Suprapubic skin (tissue), 3 donors: Measurements from ENCODE around the gene MGAT3.

Source experiments
- POLR2AphosphoS5 ChIP-seq, 3 donors: sonication (generic); formaldehyde crosslinking; IDR thresholded peaks; one replicate each; pipeline ENCODE4 v1.6.1; 2017; ENCODE audit warnings: antibody characterized with exemption in 3 of 3
- TF ChIP-seq, protein P1 (sequence below), 2 donors: fragments of 200-600 bp in 1 of 2; fragments of 450-650 bp in 1 of 2; sonication (generic) in 1 of 2; IDR thresholded peaks; one replicate each; pipeline ENCODE4 v1.5.1; 2016 to 2019; ENCODE audit warnings: antibody characterized with exemption in 2 of 2, mild to moderate bottlenecking in 1 of 2, moderate library complexity in 1 of 2

DNA sequence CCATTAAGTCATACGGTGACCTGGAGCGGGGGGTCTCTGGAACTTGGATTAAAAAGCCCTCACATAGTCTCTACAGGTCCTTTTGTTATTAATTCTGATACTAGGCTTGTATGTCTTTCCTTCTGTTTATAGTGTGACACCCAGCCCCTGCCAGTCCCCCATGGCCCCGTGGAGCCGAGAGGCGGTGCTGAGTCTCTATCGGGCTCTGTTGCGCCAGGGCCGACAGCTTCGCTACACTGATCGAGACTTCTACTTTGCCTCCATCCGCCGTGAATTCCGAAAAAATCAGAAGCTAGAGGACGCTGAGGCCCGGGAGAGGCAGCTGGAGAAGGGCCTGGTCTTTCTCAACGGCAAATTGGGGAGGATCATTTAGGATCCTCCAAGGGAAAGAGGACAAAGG lies 47.3 kb downstream of the MGAT3 start:
- no peak for TF ChIP-seq POLR2AphosphoS5 (IDR thresholded peaks at IDR 0.05)
- TF ChIP-seq, protein P1, sequence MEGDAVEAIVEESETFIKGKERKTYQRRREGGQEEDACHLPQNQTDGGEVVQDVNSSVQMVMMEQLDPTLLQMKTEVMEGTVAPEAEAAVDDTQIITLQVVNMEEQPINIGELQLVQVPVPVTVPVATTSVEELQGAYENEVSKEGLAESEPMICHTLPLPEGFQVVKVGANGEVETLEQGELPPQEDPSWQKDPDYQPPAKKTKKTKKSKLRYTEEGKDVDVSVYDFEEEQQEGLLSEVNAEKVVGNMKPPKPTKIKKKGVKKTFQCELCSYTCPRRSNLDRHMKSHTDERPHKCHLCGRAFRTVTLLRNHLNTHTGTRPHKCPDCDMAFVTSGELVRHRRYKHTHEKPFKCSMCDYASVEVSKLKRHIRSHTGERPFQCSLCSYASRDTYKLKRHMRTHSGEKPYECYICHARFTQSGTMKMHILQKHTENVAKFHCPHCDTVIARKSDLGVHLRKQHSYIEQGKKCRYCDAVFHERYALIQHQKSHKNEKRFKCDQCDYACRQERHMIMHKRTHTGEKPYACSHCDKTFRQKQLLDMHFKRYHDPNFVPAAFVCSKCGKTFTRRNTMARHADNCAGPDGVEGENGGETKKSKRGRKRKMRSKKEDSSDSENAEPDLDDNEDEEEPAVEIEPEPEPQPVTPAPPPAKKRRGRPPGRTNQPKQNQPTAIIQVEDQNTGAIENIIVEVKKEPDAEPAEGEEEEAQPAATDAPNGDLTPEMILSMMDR (IDR thresholded peaks at IDR 0.05), result no peak
